HepG2 (cell line): ENCODE measurements around the gene AFDN. TPM values are rescaled to one million over a fixed set of nuclear protein-coding genes. Genes with fewer than 3 reads are reported as not detected.

Source experiments
- DPF2 ChIP-seq: sonication (generic); formaldehyde crosslinking; IDR thresholded peaks from 2 replicates; pipeline ENCODE4 v1.4.0; 2020; ENCODE audit warnings: mild to moderate bottlenecking, low read depth, missing genetic modification reagents, borderline replicate concordance
- FOXA3 ChIP-seq: IDR thresholded peaks from 2 replicates; pipeline ENCODE4 v1.6.1; 2016; ENCODE audit warnings: missing genetic modification reagents, missing compliant biosample characterization
- HDAC1 ChIP-seq: sonication (generic); formaldehyde crosslinking; IDR thresholded peaks from 2 replicates; pipeline ENCODE4 v1.5.1; 2020; ENCODE audit warnings: mild to moderate bottlenecking, missing genetic modification reagents
- HNRNPL ChIP-seq: fragments of 200-400 bp; formaldehyde crosslinking; IDR thresholded peaks from 2 replicates; pipeline ENCODE4 v1.6.1; 2017; ENCODE audit warnings: mild to moderate bottlenecking, low read depth, low read length
- IRF2 ChIP-seq: IDR thresholded peaks from 2 replicates; pipeline ENCODE4 v1.6.1; 2018; ENCODE audit warnings: missing genetic modification reagents, missing compliant biosample characterization
- KLF12 ChIP-seq: sonication (generic); formaldehyde crosslinking; IDR thresholded peaks from 2 replicates; pipeline ENCODE4 v1.4.0; 2020; ENCODE audit warnings: missing genetic modification reagents, borderline replicate concordance
- KLF16 ChIP-seq, 2 experiments: sonication (generic) in 1 of 2; formaldehyde crosslinking in 1 of 2; IDR thresholded peaks; 2 replicates each; pipeline versions ENCODE4 v1.6.1 to v1.8.0; 2016 to 2023; ENCODE audit warnings: missing genetic modification reagents in 2 of 2, missing compliant biosample characterization in 1 of 2
- MAFG ChIP-seq: sonication (generic); formaldehyde crosslinking; IDR thresholded peaks from 2 replicates; pipeline ENCODE4 v1.5.1; 2020; ENCODE audit warnings: mild to moderate bottlenecking, missing genetic modification reagents
- PAX8 ChIP-seq: sonication (generic); formaldehyde crosslinking; IDR thresholded peaks from 2 replicates; pipeline ENCODE4 v1.8.0; 2022; ENCODE audit warnings: mild to moderate bottlenecking, missing genetic modification reagents, borderline replicate concordance
- REPIN1 ChIP-seq: sonication (generic); formaldehyde crosslinking; IDR thresholded peaks from 2 replicates; pipeline ENCODE4 v1.8.0; 2022; ENCODE audit warnings: missing genetic modification reagents, low read depth, mild to moderate bottlenecking, borderline replicate concordance
- XRCC5 ChIP-seq: fragments of 200-400 bp; formaldehyde crosslinking; optimal IDR thresholded peaks from 2 replicates; pipeline ENCODE3; 2017; ENCODE audit warnings: mild to moderate bottlenecking, low read length
- ZNF441 ChIP-seq: sonication (generic); formaldehyde crosslinking; IDR thresholded peaks from 2 replicates; pipeline ENCODE4 v1.7.0; 2021; ENCODE audit warnings: missing genetic modification reagents, borderline replicate concordance
- ZNF530 ChIP-seq: sonication (generic); formaldehyde crosslinking; IDR thresholded peaks from 2 replicates; pipeline ENCODE4 v1.5.0; 2020; ENCODE audit warnings: low read depth, mild to moderate bottlenecking, missing genetic modification reagents
- ZNF674 ChIP-seq: sonication (generic); formaldehyde crosslinking; IDR thresholded peaks from 2 replicates; pipeline ENCODE4 v1.5.0; 2020; ENCODE audit warnings: low read depth, mild to moderate bottlenecking, missing genetic modification reagents
- polyA plus RNA-seq, 8 experiments: library from polyadenylated mRNA; depleted of rRNA in 3 of 8; stranded (reverse) in 7 of 8; unstranded in 1 of 8; fragments of >200 nt; fragmentation: Illumina TruSeq in 4 of 8; extraction: Trizol in 4 of 8; gene quantifications; 2 replicates each; pipeline versions ENCODE4 v1.2.1 to v1.2.3, GENCODE V29; 2011 to 2016; ENCODE audit warnings: low read depth in 4 of 8, missing spikeins in 1 of 8, mixed read lengths in 1 of 8; ENCODE audit not compliant: insufficient read depth in 1 of 8
- total RNA-seq, 5 experiments: library from RNA; depleted of rRNA; stranded (reverse); fragments of >200 nt; fragmentation: Illumina TruSeq; extraction: Trizol; gene quantifications; 2 replicates each; pipeline ENCODE4 v1.2.3, GENCODE V29; 2016; ENCODE audit warnings: low read depth in 1 of 5
- TF ChIP-seq, protein P1 (sequence below): sonication (generic); formaldehyde crosslinking; IDR thresholded peaks from 2 replicates; pipeline ENCODE4 v1.4.0; 2020; ENCODE audit warnings: mild to moderate bottlenecking, missing genetic modification reagents, borderline replicate concordance
- TF ChIP-seq, protein P2 (sequence below): sonication (generic); formaldehyde crosslinking; IDR thresholded peaks from 2 replicates; pipeline ENCODE4 v1.8.0; 2022; ENCODE audit warnings: missing genetic modification reagents, low read depth, mild to moderate bottlenecking, borderline replicate concordance
- TF ChIP-seq, protein P3 (sequence below): sonication (generic); formaldehyde crosslinking; IDR thresholded peaks from 2 replicates; pipeline ENCODE4 v1.8.0; 2022; ENCODE audit warnings: mild to moderate bottlenecking, missing genetic modification reagents, moderate library complexity
- TF ChIP-seq, protein P4 (sequence below): IDR thresholded peaks from 2 replicates; pipeline ENCODE4 v1.6.1; 2016; ENCODE audit warnings: control low read depth

Gene AFDN
- total and polyA plus RNA-seq, 2 of the 13 experiments (the other 11 are each of a cell fraction or from before 2014, with no cell fraction given): 136 to 151 TPM

DNA sequence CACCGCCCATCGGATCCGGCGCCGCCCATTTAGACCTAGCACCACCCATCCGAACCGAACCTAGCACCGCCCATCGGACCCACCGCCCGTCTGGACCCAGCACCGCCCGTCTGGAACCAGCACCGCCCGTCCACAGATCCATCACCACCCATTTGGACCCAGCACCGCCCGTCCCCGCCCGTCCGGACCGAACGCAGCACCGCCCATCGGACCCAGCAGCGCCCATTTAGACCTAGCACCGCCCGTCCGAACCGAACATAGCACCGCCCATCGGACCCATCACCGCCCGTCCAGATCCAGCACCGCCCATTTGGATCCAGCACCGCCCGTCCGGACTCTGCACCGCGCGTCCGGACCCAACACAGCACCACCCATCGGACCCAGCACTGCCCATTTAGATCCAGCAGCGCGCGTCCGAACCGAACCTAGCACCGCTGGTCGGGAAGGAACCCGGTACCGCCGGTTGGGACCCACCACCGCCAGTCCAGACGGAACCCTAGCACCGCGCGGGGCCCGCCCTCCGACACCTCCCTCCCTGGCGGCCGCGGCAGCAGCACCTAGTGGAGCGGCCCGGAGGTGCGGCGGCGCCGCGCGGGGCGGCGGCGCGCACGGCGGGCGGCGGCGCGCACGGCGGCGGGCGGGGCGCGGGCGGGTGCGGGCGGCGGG, 348 bp upstream of the AFDN start (continued):
- TF ChIP-seq, protein P1, sequence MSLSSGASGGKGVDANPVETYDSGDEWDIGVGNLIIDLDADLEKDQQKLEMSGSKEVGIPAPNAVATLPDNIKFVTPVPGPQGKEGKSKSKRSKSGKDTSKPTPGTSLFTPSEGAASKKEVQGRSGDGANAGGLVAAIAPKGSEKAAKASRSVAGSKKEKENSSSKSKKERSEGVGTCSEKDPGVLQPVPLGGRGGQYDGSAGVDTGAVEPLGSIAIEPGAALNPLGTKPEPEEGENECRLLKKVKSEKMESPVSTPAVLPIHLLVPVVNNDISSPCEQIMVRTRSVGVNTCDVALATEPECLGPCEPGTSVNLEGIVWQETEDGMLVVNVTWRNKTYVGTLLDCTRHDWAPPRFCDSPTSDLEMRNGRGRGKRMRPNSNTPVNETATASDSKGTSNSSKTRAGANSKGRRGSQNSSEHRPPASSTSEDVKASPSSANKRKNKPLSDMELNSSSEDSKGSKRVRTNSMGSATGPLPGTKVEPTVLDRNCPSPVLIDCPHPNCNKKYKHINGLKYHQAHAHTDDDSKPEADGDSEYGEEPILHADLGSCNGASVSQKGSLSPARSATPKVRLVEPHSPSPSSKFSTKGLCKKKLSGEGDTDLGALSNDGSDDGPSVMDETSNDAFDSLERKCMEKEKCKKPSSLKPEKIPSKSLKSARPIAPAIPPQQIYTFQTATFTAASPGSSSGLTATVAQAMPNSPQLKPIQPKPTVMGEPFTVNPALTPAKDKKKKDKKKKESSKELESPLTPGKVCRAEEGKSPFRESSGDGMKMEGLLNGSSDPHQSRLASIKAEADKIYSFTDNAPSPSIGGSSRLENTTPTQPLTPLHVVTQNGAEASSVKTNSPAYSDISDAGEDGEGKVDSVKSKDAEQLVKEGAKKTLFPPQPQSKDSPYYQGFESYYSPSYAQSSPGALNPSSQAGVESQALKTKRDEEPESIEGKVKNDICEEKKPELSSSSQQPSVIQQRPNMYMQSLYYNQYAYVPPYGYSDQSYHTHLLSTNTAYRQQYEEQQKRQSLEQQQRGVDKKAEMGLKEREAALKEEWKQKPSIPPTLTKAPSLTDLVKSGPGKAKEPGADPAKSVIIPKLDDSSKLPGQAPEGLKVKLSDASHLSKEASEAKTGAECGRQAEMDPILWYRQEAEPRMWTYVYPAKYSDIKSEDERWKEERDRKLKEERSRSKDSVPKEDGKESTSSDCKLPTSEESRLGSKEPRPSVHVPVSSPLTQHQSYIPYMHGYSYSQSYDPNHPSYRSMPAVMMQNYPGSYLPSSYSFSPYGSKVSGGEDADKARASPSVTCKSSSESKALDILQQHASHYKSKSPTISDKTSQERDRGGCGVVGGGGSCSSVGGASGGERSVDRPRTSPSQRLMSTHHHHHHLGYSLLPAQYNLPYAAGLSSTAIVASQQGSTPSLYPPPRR (CRISPR knock-in tag): peak; percentile 59; the same call in 1 of the 2 replicates
- TF ChIP-seq IRF2 (CRISPR knock-in tag): 0 out of 2 replicates have a peak, but pooled peaks have one; percentile 34
- TF ChIP-seq DPF2 (CRISPR knock-in tag): peak; percentile 44; the same call in 1 of the 2 replicates
- no peak for TF ChIP-seq ZNF530 (CRISPR knock-in tag)
- no peak for TF ChIP-seq FOXA3 (CRISPR knock-in tag)
- TF ChIP-seq HDAC1 (CRISPR knock-in tag): peak; percentile 82
- TF ChIP-seq MAFG: no peak
- TF ChIP-seq PAX8 (CRISPR knock-in tag): peak; percentile 63; the same call in 1 of the 2 replicates
- TF ChIP-seq KLF12 (CRISPR knock-in tag): peak; percentile 22; the same call in 1 of the 2 replicates
- peak; percentile 61; the same call in 1 of the 2 replicates for TF ChIP-seq REPIN1 (CRISPR knock-in tag)
- TF ChIP-seq, protein P2, sequence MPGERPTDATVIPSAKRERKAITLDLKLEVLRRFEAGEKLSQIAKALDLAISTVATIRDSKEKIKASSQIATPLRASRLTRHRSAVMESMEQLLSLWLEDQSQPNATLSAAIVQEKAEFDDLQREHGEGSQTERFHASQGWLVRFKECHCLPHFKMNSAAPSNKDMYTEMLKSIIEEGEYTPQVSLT (CRISPR knock-in tag): no peak
- peak; percentile 70; the same call in 1 of the 2 replicates for TF ChIP-seq HNRNPL
- TF ChIP-seq KLF16 (CRISPR knock-in tag; IDR thresholded peaks at IDR 0.05): peak; percentile 40 to 63; a peak in 1 of 4 replicates
- TF ChIP-seq XRCC5: peak; percentile 63
- TF ChIP-seq, protein P3, sequence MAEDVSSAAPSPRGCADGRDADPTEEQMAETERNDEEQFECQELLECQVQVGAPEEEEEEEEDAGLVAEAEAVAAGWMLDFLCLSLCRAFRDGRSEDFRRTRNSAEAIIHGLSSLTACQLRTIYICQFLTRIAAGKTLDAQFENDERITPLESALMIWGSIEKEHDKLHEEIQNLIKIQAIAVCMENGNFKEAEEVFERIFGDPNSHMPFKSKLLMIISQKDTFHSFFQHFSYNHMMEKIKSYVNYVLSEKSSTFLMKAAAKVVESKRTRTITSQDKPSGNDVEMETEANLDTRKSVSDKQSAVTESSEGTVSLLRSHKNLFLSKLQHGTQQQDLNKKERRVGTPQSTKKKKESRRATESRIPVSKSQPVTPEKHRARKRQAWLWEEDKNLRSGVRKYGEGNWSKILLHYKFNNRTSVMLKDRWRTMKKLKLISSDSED (CRISPR knock-in tag): no peak
- TF ChIP-seq ZNF441 (CRISPR knock-in tag): peak; percentile 42; the same call in 1 of the 2 replicates
- TF ChIP-seq, protein P4, sequence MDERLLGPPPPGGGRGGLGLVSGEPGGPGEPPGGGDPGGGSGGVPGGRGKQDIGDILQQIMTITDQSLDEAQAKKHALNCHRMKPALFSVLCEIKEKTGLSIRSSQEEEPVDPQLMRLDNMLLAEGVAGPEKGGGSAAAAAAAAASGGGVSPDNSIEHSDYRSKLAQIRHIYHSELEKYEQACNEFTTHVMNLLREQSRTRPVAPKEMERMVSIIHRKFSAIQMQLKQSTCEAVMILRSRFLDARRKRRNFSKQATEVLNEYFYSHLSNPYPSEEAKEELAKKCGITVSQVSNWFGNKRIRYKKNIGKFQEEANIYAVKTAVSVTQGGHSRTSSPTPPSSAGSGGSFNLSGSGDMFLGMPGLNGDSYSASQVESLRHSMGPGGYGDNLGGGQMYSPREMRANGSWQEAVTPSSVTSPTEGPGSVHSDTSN (CRISPR knock-in tag): no peak
- 0 out of 2 replicates have a peak, but pooled peaks have one; percentile 44 for TF ChIP-seq ZNF674 (CRISPR knock-in tag)
